HepG2 (cell line): Measurements from ENCODE around the gene PAPPA. TPM values are rescaled to one million over a fixed set of nuclear protein-coding genes. Genes with fewer than 3 reads are reported as not detected.

ENCODE experiments used
- ATRX ChIP-seq: sonication (generic); formaldehyde crosslinking; IDR thresholded peaks from 2 replicates; pipeline ENCODE4 v1.4.0; 2020; ENCODE audit warnings: missing genetic modification reagents, borderline replicate concordance
- CHCHD3 ChIP-seq: sonication (generic); formaldehyde crosslinking; IDR thresholded peaks from 2 replicates; pipeline ENCODE4 v1.8.0; 2022; ENCODE audit warnings: mild to moderate bottlenecking, missing genetic modification reagents, moderate library complexity
- EP300 ChIP-seq, 3 experiments: sonication (generic) in 1 of 3; formaldehyde crosslinking in 1 of 3; IDR thresholded peaks; 2 replicates each; pipeline versions ENCODE4 v1.5.1 to v1.6.1; 2011 to 2020; ENCODE audit warnings: low read depth in 2 of 3, low read length in 2 of 3, borderline replicate concordance in 1 of 3, improper control_type of control experiment in 1 of 3, mild to moderate bottlenecking in 1 of 3, missing genetic modification reagents in 1 of 3, moderate library complexity in 1 of 3
- ERF ChIP-seq: IDR thresholded peaks from 2 replicates; pipeline ENCODE4 v1.6.1; 2018; ENCODE audit warnings: missing biosample characterization, missing genetic modification reagents
- FOSL2 ChIP-seq: sonication (generic); formaldehyde crosslinking; IDR thresholded peaks from 2 replicates; pipeline ENCODE4 v1.4.0; 2020; ENCODE audit warnings: missing genetic modification reagents
- KLF16 ChIP-seq, 2 experiments: sonication (generic) in 1 of 2; formaldehyde crosslinking in 1 of 2; IDR thresholded peaks; 2 replicates each; pipeline versions ENCODE4 v1.6.1 to v1.8.0; 2016 to 2023; ENCODE audit warnings: missing genetic modification reagents in 2 of 2, missing compliant biosample characterization in 1 of 2
- MYPOP ChIP-seq: sonication (generic); formaldehyde crosslinking; IDR thresholded peaks from 2 replicates; pipeline ENCODE4 v1.8.1; 2023; ENCODE audit warnings: mild to moderate bottlenecking, moderate library complexity, missing genetic modification reagents
- PITX1 ChIP-seq: sonication (generic); formaldehyde crosslinking; IDR thresholded peaks from 2 replicates; pipeline ENCODE4 v1.5.1; 2020; ENCODE audit warnings: mild to moderate bottlenecking, missing genetic modification reagents
- SOX6 ChIP-seq, 2 experiments: fragments of 450-650 bp in 1 of 2; sonication (generic) in 1 of 2; formaldehyde crosslinking in 1 of 2; IDR thresholded peaks; 2 replicates each; pipeline versions ENCODE4 v1.4.0 to v1.6.1; 2017 to 2020; ENCODE audit warnings: antibody characterized with exemption in 1 of 2, mild to moderate bottlenecking in 1 of 2, missing genetic modification reagents in 1 of 2
- SRY ChIP-seq: sonication (generic); formaldehyde crosslinking; IDR thresholded peaks from 2 replicates; pipeline ENCODE4 v1.8.0; 2022; ENCODE audit warnings: mild to moderate bottlenecking, missing genetic modification reagents
- ZBTB7B ChIP-seq: sonication (generic); formaldehyde crosslinking; IDR thresholded peaks from 2 replicates; pipeline ENCODE4 v1.4.0; 2020; ENCODE audit warnings: missing genetic modification reagents
- ZNF30 ChIP-seq: sonication (generic); formaldehyde crosslinking; IDR thresholded peaks from 2 replicates; pipeline ENCODE4 v1.5.0; 2020; ENCODE audit warnings: mild to moderate bottlenecking, missing genetic modification reagents
- ZNF557 ChIP-seq: sonication (generic); formaldehyde crosslinking; IDR thresholded peaks from 2 replicates; pipeline ENCODE4 v1.4.0; 2020; ENCODE audit warnings: missing genetic modification reagents
- polyA plus RNA-seq, 8 experiments: library from polyadenylated mRNA; depleted of rRNA in 3 of 8; stranded (reverse) in 7 of 8; unstranded in 1 of 8; fragments of >200 nt; fragmentation: Illumina TruSeq in 4 of 8; extraction: Trizol in 4 of 8; gene quantifications; 2 replicates each; pipeline versions ENCODE4 v1.2.1 to v1.2.3, GENCODE V29; 2011 to 2016; ENCODE audit warnings: low read depth in 4 of 8, missing spikeins in 1 of 8, mixed read lengths in 1 of 8; ENCODE audit not compliant: insufficient read depth in 1 of 8
- total RNA-seq, 5 experiments: library from RNA; depleted of rRNA; stranded (reverse); fragments of >200 nt; fragmentation: Illumina TruSeq; extraction: Trizol; gene quantifications; 2 replicates each; pipeline ENCODE4 v1.2.3, GENCODE V29; 2016; ENCODE audit warnings: low read depth in 1 of 5
- TF ChIP-seq, protein P1 (sequence below): sonication (generic); formaldehyde crosslinking; IDR thresholded peaks from 2 replicates; pipeline ENCODE4 v1.4.0; 2020; ENCODE audit warnings: missing genetic modification reagents, borderline replicate concordance
- TF ChIP-seq, protein P2 (sequence below): sonication (generic); formaldehyde crosslinking; IDR thresholded peaks from 2 replicates; pipeline ENCODE4 v1.8.1; 2023; ENCODE audit warnings: missing genetic modification reagents, mild to moderate bottlenecking, borderline replicate concordance

Gene PAPPA
- total and polyA plus RNA-seq, 2 of the 13 experiments (the other 11 are each of a cell fraction or from before 2014, with no cell fraction given): 0.09 to 0.11 TPM

DNA sequence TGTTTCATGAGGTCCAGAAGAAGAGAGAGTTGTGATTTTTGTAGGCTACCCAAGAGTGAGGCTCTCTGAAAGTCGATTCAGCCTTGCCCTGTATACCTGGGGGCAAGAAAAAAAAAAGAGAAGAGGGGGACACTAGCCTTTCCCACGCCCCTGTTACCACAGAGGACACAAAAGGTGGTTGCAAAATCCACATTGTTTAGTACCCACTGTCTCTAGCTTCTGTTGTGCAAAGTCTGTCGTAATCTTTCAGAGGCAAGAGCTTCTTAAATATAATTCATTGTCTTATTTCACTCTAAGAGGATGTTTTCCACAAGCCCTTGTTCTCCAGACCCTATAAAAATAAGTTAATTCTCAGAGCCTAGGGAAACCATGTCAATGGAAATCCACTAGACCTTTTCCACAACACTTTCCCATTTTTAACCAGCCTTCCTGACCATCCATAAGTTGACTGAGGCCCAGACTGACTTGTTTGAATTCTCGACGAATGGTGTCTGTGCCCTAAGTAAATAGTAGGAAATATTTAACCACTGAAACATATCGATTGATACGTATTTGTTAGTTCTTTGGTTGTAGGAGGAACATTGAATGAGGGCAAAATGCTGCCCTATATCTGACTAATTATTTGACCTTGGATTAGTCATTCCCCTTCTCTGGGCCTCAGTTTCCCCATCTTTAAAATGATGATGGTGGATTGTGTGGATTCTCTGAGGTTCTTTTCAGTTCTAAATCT, 182.7 kb downstream of the PAPPA start (continued):
- TF ChIP-seq, protein P1, sequence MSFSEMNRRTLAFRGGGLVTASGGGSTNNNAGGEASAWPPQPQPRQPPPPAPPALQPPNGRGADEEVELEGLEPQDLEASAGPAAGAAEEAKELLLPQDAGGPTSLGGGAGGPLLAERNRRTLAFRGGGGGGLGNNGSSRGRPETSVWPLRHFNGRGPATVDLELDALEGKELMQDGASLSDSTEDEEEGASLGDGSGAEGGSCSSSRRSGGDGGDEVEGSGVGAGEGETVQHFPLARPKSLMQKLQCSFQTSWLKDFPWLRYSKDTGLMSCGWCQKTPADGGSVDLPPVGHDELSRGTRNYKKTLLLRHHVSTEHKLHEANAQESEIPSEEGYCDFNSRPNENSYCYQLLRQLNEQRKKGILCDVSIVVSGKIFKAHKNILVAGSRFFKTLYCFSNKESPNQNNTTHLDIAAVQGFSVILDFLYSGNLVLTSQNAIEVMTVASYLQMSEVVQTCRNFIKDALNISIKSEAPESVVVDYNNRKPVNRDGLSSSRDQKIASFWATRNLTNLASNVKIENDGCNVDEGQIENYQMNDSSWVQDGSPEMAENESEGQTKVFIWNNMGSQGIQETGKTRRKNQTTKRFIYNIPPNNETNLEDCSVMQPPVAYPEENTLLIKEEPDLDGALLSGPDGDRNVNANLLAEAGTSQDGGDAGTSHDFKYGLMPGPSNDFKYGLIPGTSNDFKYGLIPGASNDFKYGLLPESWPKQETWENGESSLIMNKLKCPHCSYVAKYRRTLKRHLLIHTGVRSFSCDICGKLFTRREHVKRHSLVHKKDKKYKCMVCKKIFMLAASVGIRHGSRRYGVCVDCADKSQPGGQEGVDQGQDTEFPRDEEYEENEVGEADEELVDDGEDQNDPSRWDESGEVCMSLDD (CRISPR knock-in tag): peak; percentile 55; the same call in 1 of the 2 replicates
- TF ChIP-seq PITX1 (peak; percentile 18; the same call in 1 of the 2 replicates), MYPOP (no peak), ZNF30 (CRISPR knock-in tag) (no peak), SRY (CRISPR knock-in tag) (no peak), SOX6 (IDR thresholded peaks at IDR 0.05) (no peak), SOX6 (CRISPR knock-in tag; IDR thresholded peaks at IDR 0.05) (peak; percentile 91), ZBTB7B (CRISPR knock-in tag) (peak; percentile 35), ATRX (no peak), EP300 (IDR thresholded peaks at IDR 0.05; ENCODE audit: low read depth in 2 of 2, low read length in 2 of 2) (peak in 1 of 2 experiments; percentile 58; a peak in 2 of 4 replicates), EP300 (CRISPR knock-in tag; IDR thresholded peaks at IDR 0.05; ENCODE audit: borderline replicate concordance) (no peak), ZNF557 (no peak), KLF16 (CRISPR knock-in tag; IDR thresholded peaks at IDR 0.05) (peak in 1 of 2 experiments; percentile 52; a peak in 1 of 4 replicates), FOSL2 (peak; percentile 53), CHCHD3 (CRISPR knock-in tag) (no peak), ERF (CRISPR knock-in tag) (0 out of 2 replicates have a peak, but pooled peaks have one; percentile 45)
- TF ChIP-seq, protein P2, sequence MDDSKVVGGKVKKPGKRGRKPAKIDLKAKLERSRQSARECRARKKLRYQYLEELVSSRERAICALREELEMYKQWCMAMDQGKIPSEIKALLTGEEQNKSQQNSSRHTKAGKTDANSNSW (CRISPR knock-in tag): no peak
